ENCODE measurements around the gene POLA2. TPM values are rescaled to one million over a fixed set of nuclear protein-coding genes. Genes with fewer than 3 reads are reported as not detected.

Gene POLA2
- total RNA-seq, result 37.1 and 43.4 TPM in 2 replicates

- POLR2A ChIA-PET, result interaction anchor here (0.5 to 2.1 kb wide), 40 partner anchors 9 to 919 kb away, joined by 3 to 24 read pairs (median 4); partner anchors contain the start of genes CAPN1, CCDC85B, DPF2 and FAU
- Mint-ChIP-seq H3K4me3 (peak within 1 kb of the TSS; percentile 90), H3K4me1 (peaks cover 27% of the 10 kb centered on the region), H3K27ac (peak within 1 kb of the TSS; percentile 91), H3K9me3 (no peaks in the 10 kb centered on the region), H3K36me3 (ENCODE audit: low read depth) (peaks cover 18% of the 10 kb centered on the region), H3K27me3 (no peaks in the 10 kb centered on the region)
- peak; percentile 83 for ATAC-seq (ENCODE audit: low read depth)
- CTCF ChIA-PET, result interaction anchor here (0.6 to 1.8 kb wide), 8 partner anchors 12 to 151 kb away, joined by 3 to 5 read pairs (median 4); no protein-coding TSS in a partner anchor
- intact Hi-C loops (cut with micrococcal nuclease), result loop anchor here (2.0 to 10.0 kb wide), 5 partner anchors 71 to 417 kb away; partner anchors contain the start of genes ARL2, CAPN1, CDC42BPG and DPF2
- peak; percentile 98 for DNase-seq
- TF ChIP-seq CTCF (IDR thresholded peaks at IDR 0.05), result no peak
Measured at GRCh38 chr11:65261591-65262380, at the start of gene POLA2. Gene POLA2, plus strand, starts transcription at chr11:65261962. Its CDS starts 331 bp downstream, at chr11:65262293.

- ChIA-PET POLR2A (interaction anchor here (1.0 kb wide), 1 partner anchor 30 kb away, joined by 3 read pairs; no protein-coding TSS in a partner anchor), CTCF (interaction anchor here (1.3 kb wide), 1 partner anchor 13 kb away, joined by 3 read pairs; no protein-coding TSS in a partner anchor)
- DNase-seq, result no peak
- peaks cover 8% of the 10 kb centered on the region for H3K4me1 Mint-ChIP-seq
- H3K36me3 Mint-ChIP-seq (ENCODE audit: low read depth), result peaks cover 45% of the 10 kb centered on the region
- ATAC-seq (ENCODE audit: low read depth), result no peak
- intact Hi-C loops (cut with micrococcal nuclease), result no loop called here
- H3K4me3 Mint-ChIP-seq, result no peak overlapping the region
- H3K9me3 Mint-ChIP-seq, result no peaks in the 10 kb centered on the region
- no peak overlapping the region for H3K27ac Mint-ChIP-seq
- no peaks in the 10 kb centered on the region for H3K27me3 Mint-ChIP-seq
- TF ChIP-seq CTCF (IDR thresholded peaks at IDR 0.05), result no peak
Measured at GRCh38 chr11:65212226-65212801, 49.4 kb upstream of the POLA2 start.

- Mint-ChIP-seq H3K9me3 (no peaks in the 10 kb centered on the region), H3K4me1 (peaks cover 8% of the 10 kb centered on the region), H3K27me3 (no peaks in the 10 kb centered on the region), H3K36me3 (ENCODE audit: low read depth) (peaks cover 35% of the 10 kb centered on the region), H3K27ac (no peak overlapping the region), H3K4me3 (no peak overlapping the region)
- ATAC-seq (ENCODE audit: low read depth), result peak; percentile 16
- ChIA-PET CTCF (no interaction called here), POLR2A (no interaction called here)
- DNase-seq, result no peak
- TF ChIP-seq CTCF (IDR thresholded peaks at IDR 0.05), result no peak
- intact Hi-C loops (cut with micrococcal nuclease), result no loop called here
Measured at GRCh38 chr11:65213322-65214211, 48.2 kb upstream of the POLA2 start.

GRCh38 chr11:65214212-65214845 lies 47.4 kb upstream of the POLA2 start:
- ATAC-seq (ENCODE audit: low read depth) (no peak), DNase-seq (no peak)
- no peak overlapping the region for H3K4me3 Mint-ChIP-seq
- no peaks in the 10 kb centered on the region for H3K27me3 Mint-ChIP-seq
- CTCF ChIA-PET, result no interaction called here
- POLR2A ChIA-PET, result no interaction called here
- peaks cover 28% of the 10 kb centered on the region for H3K36me3 Mint-ChIP-seq (ENCODE audit: low read depth)
- no peak for TF ChIP-seq CTCF (IDR thresholded peaks at IDR 0.05)
- H3K9me3 Mint-ChIP-seq, result no peaks in the 10 kb centered on the region
- H3K27ac Mint-ChIP-seq, result no peak overlapping the region
- intact Hi-C loops (cut with micrococcal nuclease), result no loop called here
- H3K4me1 Mint-ChIP-seq, result peaks cover 8% of the 10 kb centered on the region

Data from activated B cell treated with CpG ODN at 0.5 μM for 24 hours (primary cell).